ENCODE results near the gene EHMT1.

Gene EHMT1

DNA sequence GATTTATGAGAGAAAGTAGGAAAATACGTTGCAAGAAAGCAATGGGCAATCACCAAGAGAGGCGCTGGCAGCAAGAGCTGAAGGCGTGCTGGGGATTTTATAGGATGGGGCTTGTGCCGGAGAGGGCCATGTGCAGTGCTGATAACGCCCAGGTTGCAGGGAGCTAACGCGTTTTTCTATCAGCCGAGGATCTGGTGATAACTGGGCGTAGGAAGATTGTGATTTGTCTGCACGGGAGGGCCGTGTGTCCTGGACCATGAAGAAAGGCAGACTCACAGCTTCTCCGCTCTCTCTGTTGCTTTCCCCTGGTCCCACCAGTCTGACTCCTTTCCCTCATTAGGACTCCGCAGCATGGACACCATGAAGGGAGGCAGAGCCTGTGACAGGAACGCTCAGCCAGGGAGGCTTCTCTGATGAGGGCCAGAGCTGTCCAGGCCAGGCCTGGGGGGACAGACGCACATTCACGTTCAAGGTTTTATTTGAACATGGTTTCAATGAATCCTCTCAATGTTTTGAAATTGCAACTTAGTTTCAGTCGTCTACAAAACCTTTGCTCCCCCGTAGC lies 246.9 kb downstream of the EHMT1 start:
- TF ChIP-seq, protein P1, sequence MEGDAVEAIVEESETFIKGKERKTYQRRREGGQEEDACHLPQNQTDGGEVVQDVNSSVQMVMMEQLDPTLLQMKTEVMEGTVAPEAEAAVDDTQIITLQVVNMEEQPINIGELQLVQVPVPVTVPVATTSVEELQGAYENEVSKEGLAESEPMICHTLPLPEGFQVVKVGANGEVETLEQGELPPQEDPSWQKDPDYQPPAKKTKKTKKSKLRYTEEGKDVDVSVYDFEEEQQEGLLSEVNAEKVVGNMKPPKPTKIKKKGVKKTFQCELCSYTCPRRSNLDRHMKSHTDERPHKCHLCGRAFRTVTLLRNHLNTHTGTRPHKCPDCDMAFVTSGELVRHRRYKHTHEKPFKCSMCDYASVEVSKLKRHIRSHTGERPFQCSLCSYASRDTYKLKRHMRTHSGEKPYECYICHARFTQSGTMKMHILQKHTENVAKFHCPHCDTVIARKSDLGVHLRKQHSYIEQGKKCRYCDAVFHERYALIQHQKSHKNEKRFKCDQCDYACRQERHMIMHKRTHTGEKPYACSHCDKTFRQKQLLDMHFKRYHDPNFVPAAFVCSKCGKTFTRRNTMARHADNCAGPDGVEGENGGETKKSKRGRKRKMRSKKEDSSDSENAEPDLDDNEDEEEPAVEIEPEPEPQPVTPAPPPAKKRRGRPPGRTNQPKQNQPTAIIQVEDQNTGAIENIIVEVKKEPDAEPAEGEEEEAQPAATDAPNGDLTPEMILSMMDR (IDR thresholded peaks at IDR 0.05; ENCODE audit: low read depth, low read length, missing control alignments), result no peak
- H3K4me3 ChIP-seq (replicated peaks; ENCODE audit: low read depth, low read length), result no peak overlapping the region
- no peak for DNase-seq (ENCODE audit: extremely low read depth, low read depth)

DNA sequence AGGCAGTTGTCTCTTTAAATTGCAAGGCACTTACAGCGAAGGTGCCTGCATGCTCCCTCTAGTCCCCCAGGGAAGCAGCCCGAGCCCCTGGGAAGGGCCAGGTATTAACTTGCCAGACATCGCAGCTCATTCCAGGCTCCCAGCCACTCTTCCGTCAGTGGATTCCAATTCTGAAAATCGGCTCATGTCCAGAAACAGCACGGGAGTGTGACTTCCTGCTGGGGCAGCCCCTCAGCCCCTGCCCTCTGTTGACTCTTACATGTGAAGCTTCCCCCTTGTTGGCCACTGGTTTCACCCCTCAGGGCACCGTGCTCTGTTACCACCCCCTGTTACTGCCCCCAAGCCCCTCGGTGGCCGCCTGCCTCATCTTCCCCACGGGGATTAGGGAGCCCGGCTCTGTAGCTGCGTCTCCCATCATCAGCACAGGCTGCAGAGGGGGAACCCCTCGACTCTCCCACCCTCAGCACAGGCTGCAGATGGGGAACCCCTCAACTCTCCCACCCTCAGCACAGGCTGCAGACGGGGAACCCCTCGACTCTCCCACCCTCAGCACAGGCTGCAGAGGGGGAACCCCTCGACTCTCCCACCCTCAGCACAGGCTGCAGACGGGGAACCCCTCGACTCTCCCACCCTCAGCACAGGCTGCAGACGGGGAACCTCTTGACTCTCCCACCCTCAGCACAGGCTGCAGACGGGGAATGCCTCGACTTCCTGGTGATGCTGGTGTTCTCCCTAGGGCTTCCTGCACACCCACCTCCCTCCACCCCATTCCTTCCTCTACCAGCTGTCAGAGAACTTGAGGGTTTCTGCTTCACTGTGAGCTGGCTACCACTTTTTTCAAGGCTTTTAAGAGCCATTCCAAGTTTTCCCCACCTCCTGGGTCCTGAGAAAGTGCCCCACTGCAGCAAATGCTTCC lies 247.7 kb downstream of the EHMT1 start:
- H3K4me3 ChIP-seq (replicated peaks; ENCODE audit: low read depth, low read length), result no peak overlapping the region
- DNase-seq (ENCODE audit: extremely low read depth, low read depth), result no peak
- TF ChIP-seq, protein P1 (IDR thresholded peaks at IDR 0.05; ENCODE audit: low read depth, low read length, missing control alignments), result no peak

DNA sequence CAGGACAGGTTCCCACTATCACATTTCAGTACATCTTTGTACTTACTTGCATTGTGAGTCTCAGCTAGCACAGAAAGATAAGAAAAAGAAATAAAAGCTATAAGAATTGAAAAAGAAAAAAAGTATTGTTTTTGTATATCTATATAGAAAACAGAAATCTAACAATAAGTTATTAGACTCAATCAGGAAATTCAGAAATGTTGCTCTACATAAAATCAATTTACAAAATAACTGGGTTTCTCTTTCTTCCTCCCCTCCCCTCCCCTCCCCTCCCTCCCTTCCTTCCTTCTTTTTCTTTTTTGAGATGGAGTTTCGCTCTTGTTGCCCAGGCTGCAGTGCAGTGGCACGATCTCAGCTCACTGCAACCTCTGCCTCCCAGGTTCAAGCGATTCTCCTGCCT lies 251.6 kb downstream of the EHMT1 start:
- TF ChIP-seq, protein P1 (IDR thresholded peaks at IDR 0.05; ENCODE audit: low read depth, low read length, missing control alignments), result no peak
- no peak for DNase-seq (ENCODE audit: extremely low read depth, low read depth)
- H3K4me3 ChIP-seq (replicated peaks; ENCODE audit: low read depth, low read length), result no peak overlapping the region

- TF ChIP-seq, protein P1 (IDR thresholded peaks at IDR 0.05; ENCODE audit: low read depth, low read length, missing control alignments), result no peak
- H3K4me3 ChIP-seq (replicated peaks; ENCODE audit: low read depth, low read length), result no peak overlapping the region
- DNase-seq (ENCODE audit: extremely low read depth, low read depth), result no peak
These were observed 253.5 kb downstream of the EHMT1 start for GRCh38 chr9:137872296-137872695.

- no peak for DNase-seq (ENCODE audit: extremely low read depth, low read depth)
- TF ChIP-seq, protein P1 (IDR thresholded peaks at IDR 0.05; ENCODE audit: low read depth, low read length, missing control alignments), result no peak
- H3K4me3 ChIP-seq (replicated peaks; ENCODE audit: low read depth, low read length), result no peak overlapping the region
These were observed 254.6 kb downstream of the EHMT1 start for GRCh38 chr9:137873408-137873807.

GRCh38 chr9:137873858-137874362 lies 255.1 kb downstream of the EHMT1 start:
- H3K4me3 ChIP-seq (replicated peaks; ENCODE audit: low read depth, low read length), result no peak overlapping the region
- DNase-seq (ENCODE audit: extremely low read depth, low read depth), result no peak
- TF ChIP-seq, protein P1 (IDR thresholded peaks at IDR 0.05; ENCODE audit: low read depth, low read length, missing control alignments), result no peak

Data from HFF-Myc (cell line).